Lower lobe of right lung (tissue), 2 donors: ENCODE data around the gene DCLK1. TPM values are rescaled to one million over a fixed set of nuclear protein-coding genes. Genes with fewer than 3 reads are reported as not detected.
"Not testable (repeated sequence)": the region's sequence is repeated elsewhere in the genome, so short reads cannot be mapped to it uniquely, and the experiment has no call there.

Experiments used
- ATAC-seq, 2 donors: fragments of 200-7000 bp; cut with Tn5 transposase; one replicate each; pipeline ENCODE4 v1.9.1; 2020 to 2022; ENCODE audit warnings: mild to moderate bottlenecking in 2 of 2, moderate library complexity in 2 of 2
- DNase-seq: peaks from one replicate; pipeline ENCODE4 v3.0.0-alpha.2; 2020
- H3K27ac ChIP-seq: fragments of 200-600 bp; one replicate; pipeline ENCODE4 v1.8.0; 2022
- H3K27me3 ChIP-seq: fragments of 200-600 bp; one replicate; pipeline ENCODE4 v1.8.0; 2022; ENCODE audit warnings: low read depth
- H3K36me3 ChIP-seq: fragments of 200-600 bp; one replicate; pipeline ENCODE4 v1.8.0; 2022; ENCODE audit warnings: mild to moderate bottlenecking
- H3K4me1 ChIP-seq: fragments of 200-600 bp; one replicate; pipeline ENCODE4 v1.8.0; 2022
- H3K4me3 ChIP-seq: fragments of 200-600 bp; one replicate; pipeline ENCODE4 v1.8.0; 2022; ENCODE audit warnings: mild to moderate bottlenecking
- H3K9me3 ChIP-seq: fragments of 200-600 bp; one replicate; pipeline ENCODE4 v1.8.0; 2022
- intact Hi-C: fragments of 100-400 bp; cut with DNase I; formaldehyde crosslinking; loops from one replicate; pipeline ENCODE4 v1.11.0; 2022
- total RNA-seq: library from RNA; stranded (reverse); fragmentation: NEBNext Ultra II Directional; extraction: Animal tissue kit (Norgen Biotek cat#: 25700); gene quantifications from one replicate; pipeline ENCODE4 v1.2.1, GENCODE V29; 2021
- TF ChIP-seq, protein P1 (sequence below): fragments of 200-600 bp; IDR thresholded peaks from one replicate; pipeline ENCODE4 v1.8.0; 2022; ENCODE audit warnings: antibody characterized with exemption, mild to moderate bottlenecking
- donor health status: DM: no; HTN: yes; CAD: no; lungs with severe emphysema.

Gene DCLK1
- total RNA-seq, 1 donor from 2014 or later = 10.4 TPM

DNA sequence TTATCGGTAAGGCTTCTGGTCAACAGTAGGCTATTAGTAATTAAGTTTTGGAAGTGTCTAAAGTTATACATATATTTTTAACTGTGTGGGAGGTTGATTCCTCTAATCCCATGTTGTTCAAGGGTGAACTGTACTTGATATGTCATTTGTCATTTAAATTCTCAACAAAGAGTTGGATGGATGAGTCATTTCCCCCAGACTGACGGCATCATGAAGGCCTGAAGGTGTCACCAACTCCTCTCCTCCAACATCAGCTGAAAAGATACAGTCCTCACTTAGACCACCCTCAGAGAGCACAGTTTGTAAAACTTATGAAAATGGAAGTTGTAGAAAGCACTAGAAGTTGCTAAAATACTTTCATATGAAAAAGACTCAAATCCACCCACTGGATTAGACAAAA lies 48.8 kb downstream of the DCLK1 start:
- Histone ChIP-seq H3K36me3 (no peaks in the 10 kb centered on the region), H3K4me3 (no peak overlapping the region), H3K4me1 (no peaks in the 10 kb centered on the region), H3K27me3 (no peaks in the 10 kb centered on the region), H3K9me3 (no peaks in the 10 kb centered on the region), H3K27ac (no peak overlapping the region)
- intact Hi-C loops = no loop called here
- TF ChIP-seq, protein P1, sequence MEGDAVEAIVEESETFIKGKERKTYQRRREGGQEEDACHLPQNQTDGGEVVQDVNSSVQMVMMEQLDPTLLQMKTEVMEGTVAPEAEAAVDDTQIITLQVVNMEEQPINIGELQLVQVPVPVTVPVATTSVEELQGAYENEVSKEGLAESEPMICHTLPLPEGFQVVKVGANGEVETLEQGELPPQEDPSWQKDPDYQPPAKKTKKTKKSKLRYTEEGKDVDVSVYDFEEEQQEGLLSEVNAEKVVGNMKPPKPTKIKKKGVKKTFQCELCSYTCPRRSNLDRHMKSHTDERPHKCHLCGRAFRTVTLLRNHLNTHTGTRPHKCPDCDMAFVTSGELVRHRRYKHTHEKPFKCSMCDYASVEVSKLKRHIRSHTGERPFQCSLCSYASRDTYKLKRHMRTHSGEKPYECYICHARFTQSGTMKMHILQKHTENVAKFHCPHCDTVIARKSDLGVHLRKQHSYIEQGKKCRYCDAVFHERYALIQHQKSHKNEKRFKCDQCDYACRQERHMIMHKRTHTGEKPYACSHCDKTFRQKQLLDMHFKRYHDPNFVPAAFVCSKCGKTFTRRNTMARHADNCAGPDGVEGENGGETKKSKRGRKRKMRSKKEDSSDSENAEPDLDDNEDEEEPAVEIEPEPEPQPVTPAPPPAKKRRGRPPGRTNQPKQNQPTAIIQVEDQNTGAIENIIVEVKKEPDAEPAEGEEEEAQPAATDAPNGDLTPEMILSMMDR = no peak
- ATAC-seq (no peak), DNase-seq (no peak)

DNA sequence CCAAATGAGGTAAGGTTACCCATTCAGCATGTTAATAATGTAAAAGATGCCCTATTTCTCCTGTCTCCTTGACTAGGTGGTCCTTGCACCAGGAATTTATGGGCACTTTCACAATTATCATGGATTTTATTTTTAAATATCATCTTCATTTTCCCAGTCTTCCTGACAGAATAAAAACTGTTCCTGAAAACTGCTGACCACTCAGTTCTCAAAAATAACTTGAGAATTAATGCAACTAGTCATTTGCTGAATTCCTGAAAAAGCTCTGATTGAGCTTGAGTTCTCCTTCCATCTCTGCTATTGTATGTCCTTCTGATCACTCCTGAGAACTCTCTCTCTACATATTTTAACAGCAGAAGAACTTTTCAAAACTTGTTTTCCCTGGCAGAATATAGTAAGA lies 55.0 kb downstream of the DCLK1 start:
- Histone ChIP-seq H3K27me3 (no peaks in the 10 kb centered on the region), H3K4me3 (no peak overlapping the region), H3K27ac (no peak overlapping the region), H3K9me3 (no peaks in the 10 kb centered on the region), H3K36me3 (no peaks in the 10 kb centered on the region), H3K4me1 (no peaks in the 10 kb centered on the region)
- TF ChIP-seq, protein P1 = no peak
- ATAC-seq (no peak), DNase-seq (no peak)
- intact Hi-C loops = no loop called here

DNA sequence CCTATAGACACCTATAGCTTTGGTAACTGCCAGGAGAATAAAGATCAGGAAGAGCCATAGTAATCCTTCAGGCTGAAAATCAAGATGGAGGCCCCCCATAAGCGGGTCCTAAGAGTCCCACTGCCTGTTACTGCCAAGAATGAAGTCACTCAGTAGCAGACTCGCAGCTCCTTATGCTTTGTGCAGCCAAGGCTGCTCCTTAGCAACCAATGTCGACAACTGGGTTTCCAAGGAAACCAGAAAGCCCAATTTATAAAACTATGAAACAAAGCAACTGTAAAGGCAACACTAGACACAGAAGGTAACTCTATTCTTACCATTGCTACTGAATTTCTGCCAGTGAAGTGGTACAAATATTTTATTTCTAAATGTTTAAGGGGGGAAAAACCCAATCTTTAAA lies 56.5 kb downstream of the DCLK1 start:
- H3K27ac ChIP-seq = no peak overlapping the region
- ATAC-seq = no peak
- no peak overlapping the region for H3K4me3 ChIP-seq
- no peaks in the 10 kb centered on the region for H3K36me3 ChIP-seq
- no peaks in the 10 kb centered on the region for H3K27me3 ChIP-seq
- TF ChIP-seq, protein P1 = no peak
- DNase-seq = no peak
- no peaks in the 10 kb centered on the region for H3K4me1 ChIP-seq
- intact Hi-C loops = no loop called here
- H3K9me3 ChIP-seq = no peaks in the 10 kb centered on the region

DNA sequence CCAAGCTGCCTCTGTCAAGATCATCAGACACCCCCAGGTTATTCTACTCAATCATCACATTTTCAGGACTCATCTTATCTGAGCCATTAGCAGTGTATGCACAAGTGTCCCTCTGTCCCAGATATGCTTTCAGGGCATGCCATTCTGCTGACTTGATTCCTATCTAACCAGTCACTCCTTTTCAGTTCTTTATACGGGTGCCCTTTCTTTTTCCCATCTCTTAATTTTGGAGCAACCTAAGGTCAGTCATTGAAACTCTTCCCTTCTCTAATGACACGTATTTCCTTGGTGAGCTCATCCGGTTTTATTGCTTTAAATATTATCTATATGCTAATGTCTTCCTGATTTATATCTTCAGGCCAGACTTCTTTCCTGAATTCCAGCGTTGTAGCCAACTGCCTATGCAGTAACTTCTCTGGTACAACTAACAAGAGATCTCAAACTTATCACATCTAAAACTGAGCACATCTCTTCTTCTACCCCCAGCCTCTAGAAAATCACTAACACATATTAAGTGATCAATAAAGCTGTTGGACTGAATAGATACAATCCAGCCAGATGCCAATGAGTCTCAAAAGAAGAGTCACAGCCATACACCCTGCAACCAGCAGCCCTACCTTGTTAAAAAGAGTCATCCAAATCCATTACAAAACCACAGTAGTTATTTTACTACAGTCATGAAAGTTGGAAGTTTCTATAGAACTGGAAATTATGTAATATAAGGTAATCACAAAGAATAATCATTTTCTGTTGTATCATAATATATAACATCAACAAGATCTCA lies 58.8 kb downstream of the DCLK1 start:
- ATAC-seq (no peak), DNase-seq (no peak)
- TF ChIP-seq, protein P1 = no peak
- Histone ChIP-seq H3K4me1 (no peaks in the 10 kb centered on the region), H3K36me3 (no peaks in the 10 kb centered on the region), H3K4me3 (no peak overlapping the region), H3K27me3 (no peaks in the 10 kb centered on the region), H3K27ac (no peak overlapping the region), H3K9me3 (no peaks in the 10 kb centered on the region)
- intact Hi-C loops = no loop called here

DNA sequence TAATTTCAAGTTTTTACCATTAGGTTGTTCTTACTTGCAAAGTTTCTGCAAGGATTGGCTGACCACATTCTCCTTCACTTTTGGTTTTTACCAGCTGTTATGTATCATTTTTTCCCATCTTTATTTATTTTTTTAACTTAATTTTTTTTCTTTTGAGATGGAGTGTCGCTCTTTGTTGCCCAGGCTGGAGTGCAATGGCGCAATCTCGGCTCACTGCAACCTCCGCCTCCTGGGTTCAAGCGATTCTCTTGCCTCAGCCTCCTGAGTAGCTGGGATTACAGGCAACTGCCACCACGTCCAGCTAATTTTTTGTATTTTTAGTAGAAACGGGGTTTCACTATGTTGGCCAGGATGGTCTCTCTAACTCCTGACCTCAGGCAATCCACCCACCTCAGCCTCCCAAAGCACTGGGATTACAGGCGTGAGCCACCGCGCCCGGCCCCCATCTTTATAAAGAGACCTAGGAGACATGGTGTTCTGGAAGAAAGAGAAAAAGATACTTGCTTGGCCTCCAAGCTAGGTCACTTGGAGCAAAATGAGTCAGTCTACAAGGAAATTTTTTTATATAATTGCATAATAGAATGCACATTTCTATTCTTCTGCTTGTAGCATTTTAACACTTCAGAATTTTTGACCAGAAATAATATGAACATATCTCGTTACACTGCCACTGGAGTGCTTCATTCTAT lies 60.5 kb downstream of the DCLK1 start:
- intact Hi-C loops, H3K36me3 ChIP-seq, DNase-seq, H3K4me1 ChIP-seq, H3K4me3 ChIP-seq, H3K9me3 ChIP-seq, ATAC-seq, H3K27me3 ChIP-seq: not testable (repeated sequence)
- H3K27ac ChIP-seq = peak overlapping the region; percentile 47

DNA sequence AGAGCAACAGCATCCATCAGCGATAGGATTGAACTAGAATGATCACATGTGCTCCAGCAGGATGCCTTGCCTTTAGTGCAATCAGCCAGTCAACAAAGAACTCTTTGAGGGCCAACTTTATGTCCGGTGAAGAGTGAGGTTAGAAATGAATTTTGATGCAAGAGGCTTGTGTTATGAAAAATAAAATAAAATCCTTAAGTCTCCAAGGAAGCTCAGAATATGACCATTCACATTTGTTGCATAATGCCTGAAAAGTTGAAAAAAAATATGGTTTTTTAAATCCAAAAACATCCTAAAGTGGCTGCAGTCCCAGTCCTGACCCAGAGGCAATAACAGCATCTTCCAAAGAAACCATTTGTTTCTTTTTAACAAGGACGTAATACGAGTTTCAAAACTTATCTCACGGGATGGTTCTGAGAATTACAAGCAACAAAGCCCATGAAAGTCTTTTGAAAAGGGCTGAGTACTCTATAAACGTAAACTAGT lies 61.3 kb downstream of the DCLK1 start:
- Histone ChIP-seq H3K36me3 (no peaks in the 10 kb centered on the region), H3K4me1 (no peaks in the 10 kb centered on the region), H3K27ac (peak overlapping the region; percentile 47), H3K27me3 (no peaks in the 10 kb centered on the region), H3K9me3 (no peaks in the 10 kb centered on the region), H3K4me3 (no peak overlapping the region)
- DNase-seq (no peak), ATAC-seq (peak in 1 of 2 donors; percentile 23)
- TF ChIP-seq, protein P1 = no peak
- intact Hi-C loops = no loop called here
